NOMO-1 treated with DMSO at 0.1 percent for 48 hours (cell line): ENCODE measurements around the gene KLF4.
"Not testable (repeated sequence)": the region's sequence is repeated elsewhere in the genome, so short reads cannot be mapped to it uniquely, and the experiment has no call there.

ENCODE experiments used
- DNase-seq: peaks from one replicate; lab custom pipeline; 2025; ENCODE audit not compliant: unreplicated experiment; lab: John Stamatoyannopoulos, UW

The KLF4 gene

GRCh38 chr9:107489687-107490605 is at the start of gene KLF4:
KLF4 (minus strand) TSS chr9:107489769; CDS start chr9:107489172, 597 bp downstream.
- peak; percentile 91 for DNase-seq

DNA sequence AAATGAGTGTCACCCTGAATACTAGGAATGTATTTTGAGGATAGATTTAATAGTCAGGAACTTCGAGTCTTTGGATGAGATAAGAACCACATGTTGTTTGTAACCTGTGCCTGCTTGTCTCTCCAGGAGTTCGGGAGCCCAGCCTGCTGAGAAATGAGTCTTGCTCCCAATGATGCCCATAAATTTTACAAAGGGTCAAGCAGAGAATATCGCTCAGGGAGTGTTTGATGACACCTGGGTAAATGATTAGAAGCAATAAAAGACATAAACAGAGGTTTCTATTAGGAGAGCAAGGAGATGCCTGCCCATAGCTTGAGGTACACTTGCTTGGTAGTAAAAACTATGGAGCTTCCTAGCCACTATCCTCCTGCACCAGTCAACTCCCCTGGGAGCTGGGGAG is 46.9 kb upstream of the KLF4 start:
- no peak for DNase-seq

DNA sequence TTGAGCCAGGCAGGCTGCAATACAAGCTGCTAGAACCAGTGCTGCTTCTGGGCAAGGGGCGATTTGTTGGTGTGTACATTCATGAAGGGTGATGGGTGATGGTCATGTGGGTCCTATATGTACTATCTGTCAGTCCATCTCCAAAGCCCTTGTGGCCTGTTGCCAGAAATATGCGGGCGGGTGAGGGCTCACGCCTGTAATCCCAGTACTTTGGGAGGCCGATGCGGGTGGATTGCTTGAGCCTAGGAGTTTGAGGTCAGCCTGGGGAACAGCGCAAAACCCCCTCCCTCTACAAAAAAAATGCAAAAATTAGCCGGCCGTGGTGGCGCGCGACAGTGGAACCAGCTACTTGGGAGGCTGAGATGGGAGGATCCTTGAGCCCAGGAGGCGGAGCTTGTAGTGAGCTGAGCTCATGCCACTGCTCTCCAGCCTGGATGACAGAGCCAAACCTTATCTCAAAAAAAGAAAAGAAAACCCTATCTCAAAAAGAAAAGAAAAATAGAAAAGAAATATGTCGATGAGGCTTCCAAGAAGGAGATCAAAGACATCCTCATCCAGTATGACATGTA is 45.0 kb upstream of the KLF4 start:
- no peak for DNase-seq

DNA sequence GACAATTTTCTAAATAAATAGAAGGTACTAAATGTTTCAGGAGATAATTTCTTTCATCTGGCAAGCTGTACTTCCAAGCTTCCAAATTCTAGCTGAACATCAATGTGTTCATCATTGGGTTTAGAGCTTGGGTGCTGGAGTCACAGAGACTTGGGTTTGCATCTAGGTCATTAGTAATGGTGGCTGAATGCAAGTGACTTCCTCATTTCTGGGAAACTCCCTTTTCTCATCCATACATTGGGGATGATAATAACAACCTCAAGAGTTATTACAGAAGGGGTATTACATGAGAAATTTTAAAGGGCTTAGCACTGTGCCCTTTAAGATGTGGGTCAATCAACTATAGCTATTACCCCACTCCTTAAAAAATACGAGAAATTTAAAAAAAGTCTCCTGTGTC is 41.1 kb upstream of the KLF4 start:
- DNase-seq: no peak

DNA sequence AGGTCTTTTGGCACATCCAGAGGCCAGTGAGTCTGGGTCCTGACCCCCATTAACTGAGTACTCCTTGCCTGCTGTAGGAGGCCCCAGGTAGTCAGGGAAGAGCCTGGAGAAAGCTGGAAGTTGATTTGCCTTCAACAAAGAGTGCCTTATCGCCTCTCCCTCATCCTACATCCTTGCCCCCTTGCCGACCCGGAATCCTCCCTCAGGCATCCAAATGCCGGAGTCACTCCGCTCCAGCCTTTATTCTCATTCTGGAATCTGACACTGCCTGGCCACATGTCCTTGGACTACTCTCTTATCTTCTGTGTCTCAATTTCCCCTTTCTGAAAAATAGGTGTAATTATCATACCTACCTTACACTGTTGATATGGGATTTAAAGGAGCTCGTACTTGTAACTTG is 39.1 kb upstream of the KLF4 start:
- DNase-seq: no peak

- no peak for DNase-seq
Observed at GRCh38 chr9:107523539-107523938, 34.0 kb upstream of the KLF4 start.

GRCh38 chr9:107520186-107520585 is 30.6 kb upstream of the KLF4 start:
- DNase-seq: no peak

DNA sequence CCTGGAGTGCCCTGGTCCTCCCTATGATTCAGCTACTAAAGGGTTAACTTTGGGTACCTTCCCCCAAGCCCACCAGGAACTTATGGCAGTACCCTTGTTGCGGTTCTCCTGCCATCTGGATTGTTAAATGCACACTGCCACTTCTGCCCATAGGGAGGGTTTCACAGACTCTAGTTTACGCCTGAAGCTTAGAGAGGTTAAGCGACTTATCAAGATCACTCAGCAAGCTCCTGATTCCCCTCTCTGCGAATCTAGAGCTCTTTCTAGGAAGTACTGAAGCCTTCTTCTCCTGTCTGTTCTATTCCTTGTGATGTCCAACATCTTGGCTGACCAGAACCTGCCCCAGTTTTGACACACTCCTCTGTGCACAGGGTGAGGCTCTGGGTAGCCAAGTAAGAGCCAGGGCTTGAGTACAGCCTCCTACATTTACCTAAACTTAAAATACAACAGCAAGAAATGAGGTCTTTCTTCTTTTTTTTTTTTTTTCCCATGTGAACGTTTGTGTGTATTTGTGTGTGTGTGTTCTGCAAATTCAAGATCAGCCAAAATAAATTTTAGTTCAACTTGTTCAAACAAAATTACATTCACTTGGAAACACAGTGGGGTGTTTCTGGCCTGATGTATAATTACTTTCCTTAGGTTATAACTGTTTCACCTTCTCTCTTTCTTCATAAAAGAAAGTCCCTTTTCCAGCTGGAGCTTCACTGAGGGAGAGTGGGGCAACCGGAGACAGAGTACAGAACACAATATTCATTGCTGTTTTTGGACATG is 28.7 kb upstream of the KLF4 start:
- DNase-seq: no peak

DNA sequence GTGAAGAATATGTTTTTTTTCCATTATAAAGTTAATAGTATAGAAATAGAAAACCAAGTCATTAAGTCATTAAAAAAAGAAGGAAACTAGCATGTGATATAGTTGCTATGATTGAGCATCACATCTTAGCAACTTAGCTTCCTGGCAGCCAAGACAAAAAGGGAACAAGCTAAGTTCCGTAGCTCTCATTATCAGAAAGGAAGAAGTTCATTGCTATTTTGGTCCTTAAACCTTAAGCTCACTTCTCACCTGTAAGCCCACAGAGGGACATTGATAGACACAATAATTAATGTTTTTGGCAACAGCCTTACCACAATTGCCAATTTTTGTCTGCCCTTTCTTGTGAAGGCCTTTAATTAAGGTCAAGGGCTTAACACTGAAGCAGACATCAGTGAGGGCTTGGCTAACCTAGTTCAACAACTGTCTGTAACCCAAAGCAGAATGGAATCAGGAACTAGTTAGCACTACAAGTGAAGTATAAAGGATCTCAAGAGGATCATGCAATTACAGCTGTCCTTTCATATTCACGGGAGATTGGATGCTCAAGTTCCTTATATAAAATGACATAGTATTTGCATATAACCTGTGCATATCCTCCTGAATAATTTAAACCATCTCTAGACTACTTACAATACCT is 24.0 kb upstream of the KLF4 start:
- peak; percentile 94 for DNase-seq

- peak; percentile 37 for DNase-seq
Observed at GRCh38 chr9:107504585-107505455, 15.3 kb upstream of the KLF4 start.

GRCh38 chr9:107502464-107502863 is 12.9 kb upstream of the KLF4 start:
- no peak for DNase-seq

DNA sequence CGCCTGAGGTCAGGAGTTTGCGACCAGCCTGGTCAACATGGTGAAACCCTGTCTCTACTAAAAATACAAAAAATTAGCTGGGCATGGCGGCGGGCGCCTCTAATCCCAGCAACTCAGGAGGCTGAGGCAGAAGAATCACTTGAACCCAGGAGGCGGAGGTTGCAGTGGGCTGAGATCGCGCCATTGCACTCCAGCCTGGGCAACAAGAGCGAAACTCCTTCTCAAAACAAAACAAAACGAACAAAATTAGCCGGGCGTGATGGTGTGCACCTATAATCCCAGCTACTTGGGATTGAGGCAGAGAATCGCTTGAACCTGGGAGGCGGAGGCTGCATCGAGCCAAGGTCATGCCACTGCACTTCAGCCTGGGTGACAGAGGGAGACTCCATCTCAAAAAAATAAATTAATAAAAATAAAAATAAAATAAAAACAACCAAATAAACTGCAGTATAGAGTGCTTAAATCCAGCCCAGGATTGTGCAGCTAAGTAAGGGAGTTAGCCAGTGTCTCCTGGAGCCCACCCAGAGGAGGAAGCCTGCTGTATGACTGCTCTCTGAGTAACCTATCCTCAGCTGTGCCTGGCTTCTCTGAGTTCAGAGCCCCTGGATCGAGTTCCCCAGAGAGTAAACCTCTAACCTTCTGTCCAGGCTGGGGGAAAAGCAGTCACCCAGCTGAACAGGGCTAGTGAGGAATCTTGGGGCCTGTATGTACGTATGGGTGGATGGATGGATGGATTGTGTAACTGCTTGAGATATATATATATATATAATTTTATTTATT is 11.0 kb upstream of the KLF4 start:
- not testable (repeated sequence) for DNase-seq

DNA sequence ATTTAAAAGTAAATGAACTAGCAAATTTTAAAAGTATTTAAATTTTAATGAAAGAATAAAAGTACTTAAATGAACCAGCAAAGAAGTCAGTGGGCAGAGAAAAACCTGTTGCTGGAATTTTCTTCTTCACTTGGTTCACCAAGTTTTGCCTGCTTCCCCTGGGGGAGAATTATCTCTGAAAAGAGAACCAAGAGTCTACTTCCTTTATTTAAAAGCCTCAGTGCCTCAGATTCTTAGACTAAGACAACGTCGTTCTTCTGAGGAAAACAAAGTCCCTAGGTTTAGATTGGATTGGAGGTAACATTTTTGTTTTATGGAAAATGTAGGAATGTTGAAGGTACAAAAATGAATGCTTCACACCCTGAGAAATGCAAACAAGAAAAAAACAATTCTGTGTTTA is 7.4 kb upstream of the KLF4 start:
- peak; percentile 50 for DNase-seq

DNA sequence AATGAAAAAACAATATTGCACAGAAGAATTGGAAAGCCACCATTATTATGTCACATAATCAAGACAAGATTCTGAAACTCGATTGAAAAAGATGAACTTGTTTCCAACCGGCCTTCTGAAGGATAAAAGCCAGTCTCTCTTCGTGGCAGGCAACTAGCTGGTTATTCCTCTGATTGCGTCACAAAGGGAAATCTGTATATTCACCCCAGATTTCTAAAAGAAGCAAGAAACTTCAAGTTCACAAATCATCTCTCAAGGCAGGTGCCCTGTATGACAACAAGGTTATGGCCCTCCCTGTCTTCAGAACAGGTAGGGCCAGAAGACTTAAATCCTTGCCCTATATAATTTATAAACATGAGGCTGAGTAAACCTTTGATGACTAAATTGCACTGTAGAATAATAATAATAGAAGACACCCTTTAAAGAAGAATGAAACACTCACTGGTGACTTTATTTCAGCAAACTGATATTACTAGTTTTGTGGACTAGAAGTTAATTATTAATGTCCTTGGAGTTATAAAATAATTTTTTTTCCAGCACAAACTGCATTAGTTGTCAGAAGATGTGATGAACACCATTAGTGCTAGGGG is 2.9 kb upstream of the KLF4 start:
- DNase-seq: no peak

- no peak for DNase-seq
Observed at GRCh38 chr9:107491081-107492053, 1.8 kb upstream of the KLF4 start.

DNA sequence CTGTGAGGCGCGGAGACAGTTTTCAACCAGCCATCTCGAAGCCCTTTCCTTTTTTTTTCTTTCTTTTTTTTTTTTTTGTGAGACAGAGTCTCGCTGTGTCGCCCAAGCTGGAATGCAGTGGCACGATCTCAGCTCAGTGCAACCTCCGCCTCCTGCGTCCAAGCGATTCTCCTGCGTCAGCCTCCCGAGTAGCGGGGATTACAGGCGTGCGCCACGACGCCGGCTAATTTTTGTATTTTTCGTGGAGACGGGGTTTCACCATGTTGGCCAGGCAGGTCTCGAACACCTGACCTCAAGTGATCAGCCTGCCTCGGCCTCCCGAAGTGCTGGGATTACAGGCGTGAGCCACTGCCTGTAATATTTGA is 1.0 kb upstream of the KLF4 start:
- not testable (repeated sequence) for DNase-seq

DNA sequence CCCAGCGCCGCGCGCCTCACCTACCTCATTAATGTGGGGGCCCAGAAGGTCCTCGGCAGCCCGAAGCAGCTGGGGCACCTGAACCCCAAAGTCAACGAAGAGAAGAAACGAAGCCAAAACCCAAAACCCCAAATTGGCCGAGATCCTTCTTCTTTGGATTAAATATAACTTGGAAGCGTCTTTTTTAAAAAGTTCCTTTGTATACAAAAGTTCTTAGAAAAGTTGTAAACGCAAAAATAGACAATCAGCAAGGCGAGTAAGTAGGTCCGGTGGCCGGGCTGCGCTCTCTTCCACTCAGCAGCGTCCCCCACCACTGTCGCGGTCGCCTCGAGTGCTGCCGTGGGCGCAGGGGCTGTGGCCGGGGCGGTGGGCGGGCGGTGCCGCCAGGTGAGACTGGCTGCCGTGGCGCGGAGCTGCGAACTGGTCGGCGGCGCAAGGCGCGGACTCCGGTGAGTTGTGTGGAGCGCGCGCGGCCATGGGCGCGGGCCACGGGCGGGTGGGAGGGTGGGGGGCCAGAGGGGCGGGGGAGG is 360 bp downstream of the KLF4 start:
- no peak for DNase-seq
